ENCODE results near the gene TMPRSS2.
A peak's percentile ranks its signal among the peaks of the same experiment; 100 is the strongest.

TMPRSS2 gene

GRCh38 chr21:41432562-41433460 is 75.1 kb downstream of the TMPRSS2 start:
- Histone ChIP-seq H3K36me3 (peaks cover 57 to 71% (median 60%) of the 10 kb centered on the region in 3 donors), H3K4me1 (no peaks in the 10 kb centered on the region), H3K27me3 (no peaks in the 10 kb centered on the region), H3K4me3 (no peak overlapping the region), H3K27ac (no peak overlapping the region), H3K9me3 (peaks cover 0 to 6% (median 0%) of the 10 kb centered on the region in 3 donors)
- intact Hi-C loops (cut with DNase I; ENCODE audit: low total_unique reads), result no loop called here
- TF ChIP-seq CTCF (IDR thresholded peaks at IDR 0.05), result no peak
- DNase-seq, result peak in 1 of 2 donors; percentile 32

- H3K9me3 ChIP-seq, result peaks cover 0 to 6% (median 0%) of the 10 kb centered on the region in 3 donors
- intact Hi-C loops (cut with DNase I; ENCODE audit: low total_unique reads), result no loop called here
- peak in 1 of 2 donors; percentile 43 for DNase-seq
- no peaks in the 10 kb centered on the region for H3K27me3 ChIP-seq
- H3K36me3 ChIP-seq, result peaks cover 49 to 62% (median 51%) of the 10 kb centered on the region in 3 donors
- H3K4me3 ChIP-seq, result no peak overlapping the region
- no peak for TF ChIP-seq CTCF (IDR thresholded peaks at IDR 0.05)
- peaks cover 0 to 6% (median 3%) of the 10 kb centered on the region in 4 donors for H3K4me1 ChIP-seq
- no peak overlapping the region for H3K27ac ChIP-seq
These were observed 76.0 kb downstream of the TMPRSS2 start for GRCh38 chr21:41431788-41432548.

- H3K27me3 ChIP-seq, result no peaks in the 10 kb centered on the region
- intact Hi-C loops (cut with DNase I; ENCODE audit: low total_unique reads), result no loop called here
- peaks cover 0 to 17% (median 12%) of the 10 kb centered on the region in 4 donors for H3K4me1 ChIP-seq
- peaks cover 0 to 6% (median 0%) of the 10 kb centered on the region in 3 donors for H3K9me3 ChIP-seq
- no peak overlapping the region for H3K4me3 ChIP-seq
- H3K36me3 ChIP-seq, result peaks cover 32 to 43% (median 32%) of the 10 kb centered on the region in 3 donors
- no peak overlapping the region for H3K27ac ChIP-seq
- no peak for TF ChIP-seq CTCF (IDR thresholded peaks at IDR 0.05)
- peak in 1 of 2 donors; percentile 23 for DNase-seq
These were observed 78.0 kb downstream of the TMPRSS2 start for GRCh38 chr21:41429925-41430491.

- Histone ChIP-seq H3K27me3 (no peaks in the 10 kb centered on the region), H3K9me3 (peaks cover 0 to 6% (median 0%) of the 10 kb centered on the region in 3 donors), H3K27ac (no peak overlapping the region), H3K36me3 (peaks cover 26 to 36% (median 28%) of the 10 kb centered on the region in 3 donors), H3K4me1 (peaks cover 0 to 17% (median 12%) of the 10 kb centered on the region in 4 donors), H3K4me3 (no peak overlapping the region)
- no peak for TF ChIP-seq CTCF (IDR thresholded peaks at IDR 0.05)
- DNase-seq, result no peak
- intact Hi-C loops (cut with DNase I; ENCODE audit: low total_unique reads), result no loop called here
These were observed 78.7 kb downstream of the TMPRSS2 start for GRCh38 chr21:41429305-41429704.

- H3K4me3 ChIP-seq, result no peak overlapping the region
- no peak for TF ChIP-seq CTCF (IDR thresholded peaks at IDR 0.05)
- H3K27ac ChIP-seq, result no peak overlapping the region
- intact Hi-C loops (cut with DNase I; ENCODE audit: low total_unique reads), result no loop called here
- peaks cover 0 to 1% (median 0%) of the 10 kb centered on the region in 3 donors for H3K9me3 ChIP-seq
- no peaks in the 10 kb centered on the region for H3K27me3 ChIP-seq
- peak in 1 of 2 donors; percentile 51 for DNase-seq
- peaks cover 0 to 17% (median 12%) of the 10 kb centered on the region in 4 donors for H3K4me1 ChIP-seq
- peaks cover 21 to 32% (median 27%) of the 10 kb centered on the region in 3 donors for H3K36me3 ChIP-seq
These were observed 79.1 kb downstream of the TMPRSS2 start for GRCh38 chr21:41428847-41429246.
